Neutrophil (primary cell): Measurements from ENCODE around the gene FAM228B.

ENCODE experiments used
- H3K27ac ChIP-seq: fragments of 200-600 bp; sonication (generic); 2 replicates; pipeline ENCODE4 v1.5.1; 2016; ENCODE audit warnings: mild to moderate bottlenecking, moderate library complexity
- H3K27me3 ChIP-seq: fragments of 200-600 bp; sonication (generic); 2 replicates; pipeline ENCODE4 v1.6.0; 2016; ENCODE audit warnings: mild to moderate bottlenecking
- H3K36me3 ChIP-seq: fragments of 200-600 bp; sonication (generic); 2 replicates; pipeline ENCODE4 v1.5.1; 2017
- H3K4me1 ChIP-seq, 2 experiments: fragments of 200-600 bp in 1 of 2; sonication (generic) in 1 of 2; 1 replicate in 1 of 2; 2 replicates in 1 of 2; pipeline versions ENCODE4 v1.5.1 to v1.6.1; 2013 to 2016; ENCODE audit warnings: low read depth in 1 of 2, low read length in 1 of 2, mild to moderate bottlenecking in 1 of 2, moderate library complexity in 1 of 2; ENCODE audit not compliant: control insufficient read depth in 1 of 2, insufficient read depth in 1 of 2
- H3K4me3 ChIP-seq, 2 experiments: fragments of 200-600 bp in 1 of 2; sonication (generic) in 1 of 2; 1 replicate in 1 of 2; 2 replicates in 1 of 2; pipeline ENCODE4 v1.5.1; 2013 to 2016; ENCODE audit warnings: low read depth in 1 of 2, low read length in 1 of 2, mild to moderate bottlenecking in 1 of 2, moderate library complexity in 1 of 2
- H3K9me3 ChIP-seq: fragments of 200-600 bp; sonication (generic); 2 replicates; pipeline ENCODE4 v1.5.1; 2016
- CTCF ChIP-seq: fragments of 200-600 bp; sonication (generic); IDR thresholded peaks from 2 replicates; pipeline ENCODE4 v1.5.1; 2016; ENCODE audit warnings: antibody characterized with exemption

Gene FAM228B

DNA sequence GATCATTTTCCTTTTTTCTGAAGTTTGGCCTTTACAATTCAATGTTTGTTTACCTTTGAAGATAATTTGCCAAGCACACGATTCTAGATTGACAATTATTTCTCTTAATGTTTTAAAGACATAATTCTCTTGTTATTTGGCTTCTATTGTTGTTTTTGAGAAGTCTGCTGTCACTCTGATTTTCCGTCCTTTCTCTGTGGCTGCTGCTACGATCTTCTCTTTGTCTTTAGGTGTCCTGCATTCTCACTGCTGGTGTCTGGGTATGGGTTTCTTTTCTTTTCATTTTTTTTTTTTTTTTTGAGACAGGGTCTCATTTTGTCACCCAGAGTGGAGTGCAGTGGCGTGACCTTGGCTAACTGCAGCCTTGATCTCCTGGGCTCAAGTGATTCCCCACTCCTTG lies 36.4 kb downstream of the FAM228B start:
- Histone ChIP-seq H3K4me1 (no peaks in the 10 kb centered on the region), H3K27ac (no peak overlapping the region), H3K4me3 (no peak overlapping the region), H3K27me3 (no peaks in the 10 kb centered on the region), H3K9me3 (no peaks in the 10 kb centered on the region), H3K36me3 (peaks cover 3% of the 10 kb centered on the region)
- no peak for TF ChIP-seq CTCF

DNA sequence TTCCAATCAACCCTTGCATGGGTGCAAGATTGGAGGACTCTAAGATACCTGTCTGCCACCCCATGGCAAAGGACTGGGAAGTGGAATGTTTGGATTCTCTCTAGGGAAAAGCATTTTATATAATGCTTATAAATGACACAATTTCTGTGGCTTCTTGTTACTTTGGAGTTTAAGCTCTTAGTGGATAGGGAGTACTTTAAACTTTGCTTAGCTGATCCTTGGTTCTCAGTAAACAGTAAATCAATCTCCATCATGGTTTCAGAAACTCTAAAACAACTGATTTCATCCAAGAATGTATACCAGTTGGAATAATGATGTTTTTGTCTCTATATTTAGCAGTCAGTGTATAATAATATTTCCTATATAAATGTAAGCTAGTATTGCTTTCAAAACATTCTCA lies 37.5 kb downstream of the FAM228B start:
- Histone ChIP-seq H3K27me3 (no peaks in the 10 kb centered on the region), H3K4me1 (no peaks in the 10 kb centered on the region), H3K36me3 (peaks cover 3% of the 10 kb centered on the region), H3K4me3 (no peak overlapping the region), H3K9me3 (no peaks in the 10 kb centered on the region), H3K27ac (no peak overlapping the region)
- no peak for TF ChIP-seq CTCF

DNA sequence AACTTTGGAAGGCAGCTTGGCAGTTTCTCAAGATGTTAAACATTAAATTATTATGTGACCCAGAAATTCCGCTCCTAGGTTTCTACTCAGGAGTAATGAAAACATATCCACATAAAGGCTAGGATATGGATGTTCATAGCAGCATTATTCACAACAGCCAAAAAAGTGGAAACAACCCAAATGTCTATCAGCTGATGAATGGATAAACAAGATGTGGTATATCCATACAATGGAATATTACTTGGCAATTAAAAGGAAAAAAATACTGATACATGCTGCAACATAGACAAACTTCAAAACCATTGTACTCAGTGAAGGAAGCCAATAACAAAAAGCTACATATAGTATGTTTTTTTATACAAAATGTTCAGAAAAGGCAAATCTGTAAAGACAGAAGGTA lies 39.2 kb downstream of the FAM228B start:
- no peak for TF ChIP-seq CTCF
- H3K4me1 ChIP-seq = no peaks in the 10 kb centered on the region
- H3K36me3 ChIP-seq = peaks cover 3% of the 10 kb centered on the region
- no peaks in the 10 kb centered on the region for H3K9me3 ChIP-seq
- H3K27me3 ChIP-seq = no peaks in the 10 kb centered on the region
- H3K4me3 ChIP-seq = no peak overlapping the region
- H3K27ac ChIP-seq = no peak overlapping the region

- H3K4me1 ChIP-seq = no peaks in the 10 kb centered on the region
- peaks cover 3% of the 10 kb centered on the region for H3K36me3 ChIP-seq
- H3K9me3 ChIP-seq = no peaks in the 10 kb centered on the region
- TF ChIP-seq CTCF = no peak
- H3K4me3 ChIP-seq = no peak overlapping the region
- no peak overlapping the region for H3K27ac ChIP-seq
- H3K27me3 ChIP-seq = no peaks in the 10 kb centered on the region
Observed at GRCh38 chr2:24163186-24163585, 39.9 kb downstream of the FAM228B start.

DNA sequence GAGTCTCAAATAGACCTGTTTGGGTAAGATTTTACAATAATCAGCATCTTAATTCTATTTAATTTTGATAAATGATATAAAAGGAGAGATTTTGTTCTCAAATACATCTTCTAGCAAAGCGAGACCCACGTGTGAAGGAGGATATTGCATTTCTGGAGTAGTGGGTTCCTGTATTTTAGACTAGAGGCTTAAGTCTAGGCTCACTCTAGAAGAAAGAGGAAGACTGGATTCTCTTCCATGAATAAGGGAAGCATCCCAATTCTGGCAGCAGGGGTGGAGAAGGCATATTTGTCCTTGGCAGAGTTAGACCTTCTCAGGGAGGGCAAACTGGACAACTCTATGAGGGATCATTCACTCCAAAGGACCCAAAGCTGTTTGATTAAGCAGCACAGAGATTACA lies 40.3 kb downstream of the FAM228B start:
- peaks cover 3% of the 10 kb centered on the region for H3K36me3 ChIP-seq
- H3K4me3 ChIP-seq = no peak overlapping the region
- H3K27ac ChIP-seq = no peak overlapping the region
- TF ChIP-seq CTCF = no peak
- no peaks in the 10 kb centered on the region for H3K4me1 ChIP-seq
- no peaks in the 10 kb centered on the region for H3K9me3 ChIP-seq
- H3K27me3 ChIP-seq = no peaks in the 10 kb centered on the region

DNA sequence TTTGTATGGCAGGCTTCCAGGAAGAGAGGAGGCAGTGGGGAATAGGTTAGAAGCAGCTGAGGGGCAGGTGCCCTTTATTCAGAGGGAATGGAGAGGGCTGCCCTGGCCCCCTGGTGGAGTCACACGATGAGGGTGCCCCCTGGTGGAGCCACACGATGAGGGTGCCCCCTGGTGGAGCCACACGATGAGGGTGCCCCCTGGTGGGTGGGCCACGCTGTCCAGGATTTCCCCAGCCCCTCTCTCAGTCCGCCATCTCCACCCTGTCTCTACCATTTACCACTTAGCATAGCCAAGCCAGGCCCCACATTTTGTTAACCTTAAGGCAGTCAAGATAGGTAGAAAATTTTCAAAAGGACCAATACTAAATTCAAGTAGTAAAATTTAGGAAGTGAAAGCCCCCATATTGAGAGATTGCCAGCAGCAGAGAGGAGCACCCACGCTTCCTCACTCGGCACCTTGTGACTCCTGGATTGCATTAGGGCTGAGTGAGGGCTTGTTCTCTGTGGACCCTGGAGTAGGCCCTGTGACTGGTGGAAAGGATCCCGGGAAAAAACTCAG lies 41.2 kb downstream of the FAM228B start:
- no peak for TF ChIP-seq CTCF
- Histone ChIP-seq H3K27ac (no peak overlapping the region), H3K4me1 (no peaks in the 10 kb centered on the region), H3K9me3 (no peaks in the 10 kb centered on the region), H3K4me3 (no peak overlapping the region), H3K36me3 (peaks cover 3% of the 10 kb centered on the region), H3K27me3 (no peaks in the 10 kb centered on the region)
